Measurements from ENCODE around the gene MANSC4. TPM values are rescaled to one million over a fixed set of nuclear protein-coding genes. Genes with fewer than 3 reads are reported as not detected.
A peak's percentile ranks its signal among the peaks of the same experiment; 100 is the strongest.

Gene MANSC4
- total and polyA plus RNA-seq, 5 donors from 2014 or later = 1.5 to 2.4 (median 1.9) TPM; not detected in 2

GRCh38 chr12:27797301-27798025 is 17.4 kb upstream of the MANSC4 start:
- ATAC-seq (ENCODE audit: low read depth in 2 of 2) = no peak
- Histone ChIP-seq H3K9me3 (ENCODE audit: control insufficient read depth in 2 of 2, low read length in 2 of 2) (no peaks in the 10 kb centered on the region), H3K4me3 (ENCODE audit: low read depth, low read length) (no peak overlapping the region), H3K4me1 (ENCODE audit: control insufficient read depth, insufficient read depth, low read length, poor library complexity, severe bottlenecking) (peaks cover 11% of the 10 kb centered on the region), H3K27me3 (ENCODE audit: control insufficient read depth, insufficient read depth, low read length) (no peaks in the 10 kb centered on the region), H3K36me3 (ENCODE audit: control insufficient read depth, insufficient read depth, low read length) (peaks cover 50% of the 10 kb centered on the region), H3K27ac (ENCODE audit: insufficient read depth, low read length, poor library complexity, severe bottlenecking) (no peak overlapping the region)
- Mint-ChIP-seq H3K27ac (peak overlapping the region in 1 of 3 donors; percentile 69), H3K4me3 (no peak overlapping the region), H3K4me1 (peaks cover 17 to 37% (median 25%) of the 10 kb centered on the region in 4 donors), H3K36me3 (peaks cover 46% of the 10 kb centered on the region), H3K9me3 (no peaks in the 10 kb centered on the region), H3K27me3 (no peaks in the 10 kb centered on the region)
- DNase-seq = no peak

GRCh38 chr12:27796128-27796527 is 16.1 kb upstream of the MANSC4 start:
- ATAC-seq (ENCODE audit: low read depth in 2 of 2) (no peak), DNase-seq (peak in 1 of 3 donors; percentile 52)
- peaks cover 62% of the 10 kb centered on the region for H3K36me3 ChIP-seq (ENCODE audit: control insufficient read depth, insufficient read depth, low read length)
- H3K27ac ChIP-seq (ENCODE audit: insufficient read depth, low read length, poor library complexity, severe bottlenecking) = no peak overlapping the region
- peaks cover 7% of the 10 kb centered on the region for H3K4me1 ChIP-seq (ENCODE audit: control insufficient read depth, insufficient read depth, low read length, poor library complexity, severe bottlenecking)
- no peaks in the 10 kb centered on the region for H3K9me3 ChIP-seq (ENCODE audit: control insufficient read depth in 2 of 2, low read length in 2 of 2)
- Mint-ChIP-seq H3K4me3 (peak overlapping the region in 1 of 4 donors; percentile 24), H3K9me3 (no peaks in the 10 kb centered on the region), H3K27ac (no peak overlapping the region), H3K27me3 (no peaks in the 10 kb centered on the region), H3K36me3 (peaks cover 58% of the 10 kb centered on the region), H3K4me1 (peaks cover 10 to 24% (median 19%) of the 10 kb centered on the region in 4 donors)
- H3K4me3 ChIP-seq (ENCODE audit: low read depth, low read length) = no peak overlapping the region
- H3K27me3 ChIP-seq (ENCODE audit: control insufficient read depth, insufficient read depth, low read length) = no peaks in the 10 kb centered on the region

- Histone ChIP-seq H3K4me3 (ENCODE audit: low read depth, low read length) (no peak overlapping the region), H3K4me1 (ENCODE audit: control insufficient read depth, insufficient read depth, low read length, poor library complexity, severe bottlenecking) (no peaks in the 10 kb centered on the region), H3K27ac (ENCODE audit: insufficient read depth, low read length, poor library complexity, severe bottlenecking) (no peak overlapping the region), H3K27me3 (ENCODE audit: control insufficient read depth, insufficient read depth, low read length) (no peaks in the 10 kb centered on the region), H3K9me3 (ENCODE audit: control insufficient read depth in 2 of 2, low read length in 2 of 2) (no peaks in the 10 kb centered on the region), H3K36me3 (ENCODE audit: control insufficient read depth, insufficient read depth, low read length) (peaks cover 66% of the 10 kb centered on the region)
- Mint-ChIP-seq H3K4me1 (peaks cover 5 to 16% (median 9%) of the 10 kb centered on the region in 4 donors), H3K27me3 (no peaks in the 10 kb centered on the region), H3K9me3 (no peaks in the 10 kb centered on the region), H3K27ac (peak overlapping the region in 2 of 3 donors; percentile 58 to 87), H3K36me3 (peaks cover 52% of the 10 kb centered on the region), H3K4me3 (no peak overlapping the region)
- DNase-seq = peak in 1 of 3 donors; percentile 59
- no peak for ATAC-seq (ENCODE audit: low read depth in 2 of 2)
These were observed 15.0 kb upstream of the MANSC4 start for GRCh38 chr12:27794818-27795584.

- Histone ChIP-seq H3K27me3 (ENCODE audit: control insufficient read depth, insufficient read depth, low read length) (no peaks in the 10 kb centered on the region), H3K36me3 (ENCODE audit: control insufficient read depth, insufficient read depth, low read length) (peaks cover 45% of the 10 kb centered on the region), H3K4me3 (ENCODE audit: low read depth, low read length) (no peak overlapping the region), H3K9me3 (ENCODE audit: control insufficient read depth in 2 of 2, low read length in 2 of 2) (no peaks in the 10 kb centered on the region), H3K4me1 (ENCODE audit: control insufficient read depth, insufficient read depth, low read length, poor library complexity, severe bottlenecking) (peaks cover 11% of the 10 kb centered on the region), H3K27ac (ENCODE audit: insufficient read depth, low read length, poor library complexity, severe bottlenecking) (no peak overlapping the region)
- Mint-ChIP-seq H3K9me3 (no peaks in the 10 kb centered on the region), H3K4me1 (peaks cover 22 to 52% (median 22%) of the 10 kb centered on the region in 4 donors), H3K4me3 (peak overlapping the region in 1 of 4 donors; percentile 54), H3K36me3 (peaks cover 36% of the 10 kb centered on the region), H3K27ac (peak overlapping the region in 1 of 3 donors; percentile 28), H3K27me3 (no peaks in the 10 kb centered on the region)
- no peak for DNase-seq
- no peak for ATAC-seq (ENCODE audit: low read depth in 2 of 2)
These were observed 10.1 kb upstream of the MANSC4 start for GRCh38 chr12:27790179-27790578.

- Histone ChIP-seq H3K27me3 (ENCODE audit: control insufficient read depth, insufficient read depth, low read length) (no peaks in the 10 kb centered on the region), H3K4me3 (ENCODE audit: low read depth, low read length) (no peak overlapping the region), H3K4me1 (ENCODE audit: control insufficient read depth, insufficient read depth, low read length, poor library complexity, severe bottlenecking) (peaks cover 23% of the 10 kb centered on the region), H3K36me3 (ENCODE audit: control insufficient read depth, insufficient read depth, low read length) (peaks cover 24% of the 10 kb centered on the region), H3K9me3 (ENCODE audit: control insufficient read depth in 2 of 2, low read length in 2 of 2) (no peaks in the 10 kb centered on the region), H3K27ac (ENCODE audit: insufficient read depth, low read length, poor library complexity, severe bottlenecking) (no peak overlapping the region)
- Mint-ChIP-seq H3K27me3 (no peaks in the 10 kb centered on the region), H3K36me3 (peaks cover 29% of the 10 kb centered on the region), H3K9me3 (no peaks in the 10 kb centered on the region), H3K4me3 (peak overlapping the region in 2 of 4 donors; percentile 7 to 71), H3K27ac (peak overlapping the region in 1 of 3 donors; percentile 9), H3K4me1 (peaks cover 21 to 59% (median 33%) of the 10 kb centered on the region in 4 donors)
- no peak for DNase-seq
- no peak for ATAC-seq (ENCODE audit: low read depth in 2 of 2)
These were observed 7.5 kb upstream of the MANSC4 start for GRCh38 chr12:27787559-27787958.

GRCh38 chr12:27785882-27786570 is 6.0 kb upstream of the MANSC4 start:
- DNase-seq (peak in 1 of 3 donors; percentile 33), ATAC-seq (ENCODE audit: low read depth in 2 of 2) (no peak)
- Histone ChIP-seq H3K27me3 (ENCODE audit: control insufficient read depth, insufficient read depth, low read length) (no peaks in the 10 kb centered on the region), H3K27ac (ENCODE audit: insufficient read depth, low read length, poor library complexity, severe bottlenecking) (no peak overlapping the region), H3K36me3 (ENCODE audit: control insufficient read depth, insufficient read depth, low read length) (peaks cover 12% of the 10 kb centered on the region), H3K4me1 (ENCODE audit: control insufficient read depth, insufficient read depth, low read length, poor library complexity, severe bottlenecking) (peaks cover 38% of the 10 kb centered on the region), H3K9me3 (ENCODE audit: control insufficient read depth in 2 of 2, low read length in 2 of 2) (no peaks in the 10 kb centered on the region), H3K4me3 (ENCODE audit: low read depth, low read length) (no peak overlapping the region)
- H3K4me3 Mint-ChIP-seq = peak overlapping the region in 2 of 4 donors; percentile 5 to 48
- no peaks in the 10 kb centered on the region for H3K9me3 Mint-ChIP-seq
- peaks cover 20% of the 10 kb centered on the region for H3K36me3 Mint-ChIP-seq
- H3K27me3 Mint-ChIP-seq = no peaks in the 10 kb centered on the region
- H3K27ac Mint-ChIP-seq = peak overlapping the region; percentile 32 to 65 (median 48)
- peaks cover 21 to 74% (median 48%) of the 10 kb centered on the region in 4 donors for H3K4me1 Mint-ChIP-seq

- Histone ChIP-seq H3K27ac (ENCODE audit: insufficient read depth, low read length, poor library complexity, severe bottlenecking) (no peak overlapping the region), H3K36me3 (ENCODE audit: control insufficient read depth, insufficient read depth, low read length) (no peaks in the 10 kb centered on the region), H3K9me3 (ENCODE audit: control insufficient read depth in 2 of 2, low read length in 2 of 2) (no peaks in the 10 kb centered on the region), H3K4me3 (ENCODE audit: low read depth, low read length) (peak overlapping the region; percentile 69), H3K4me1 (ENCODE audit: control insufficient read depth, insufficient read depth, low read length, poor library complexity, severe bottlenecking) (peaks cover 46% of the 10 kb centered on the region), H3K27me3 (ENCODE audit: control insufficient read depth, insufficient read depth, low read length) (no peaks in the 10 kb centered on the region)
- Mint-ChIP-seq H3K9me3 (no peaks in the 10 kb centered on the region), H3K36me3 (peaks cover 10% of the 10 kb centered on the region), H3K4me1 (peaks cover 19 to 57% (median 42%) of the 10 kb centered on the region in 4 donors), H3K27ac (peak overlapping the region; percentile 25 to 80 (median 76)), H3K4me3 (peak overlapping the region; percentile 89 to 92 (median 90)), H3K27me3 (no peaks in the 10 kb centered on the region)
- DNase-seq = no peak
- ATAC-seq (ENCODE audit: low read depth in 2 of 2) = no peak
These were observed 2.4 kb upstream of the MANSC4 start for GRCh38 chr12:27782481-27782880.
